ENCODE measurements around the gene TGIF1.

The TGIF1 gene

GRCh38 chr18:3440341-3440740 is 9.6 kb upstream of the TGIF1 start:
- DNase-seq: no peak

DNA sequence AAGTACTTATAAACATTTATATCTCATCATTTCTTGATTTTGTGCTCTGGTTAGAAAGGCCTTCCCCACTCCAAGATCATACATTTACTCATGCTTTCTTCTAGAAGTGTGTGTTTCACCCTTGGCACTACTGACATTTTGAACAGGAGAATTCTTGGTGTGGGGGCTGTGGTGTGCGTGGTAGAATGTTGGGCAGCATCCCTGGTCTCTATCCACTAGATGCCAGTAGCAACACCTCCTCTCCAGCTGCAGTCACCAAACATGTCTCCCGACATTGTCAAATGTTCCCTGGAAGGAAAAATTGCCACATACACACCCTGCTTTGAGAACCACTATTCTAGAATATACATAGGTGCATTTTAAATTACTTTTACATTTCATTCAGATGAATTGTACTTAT is 8.7 kb upstream of the TGIF1 start:
- DNase-seq: no peak

DNA sequence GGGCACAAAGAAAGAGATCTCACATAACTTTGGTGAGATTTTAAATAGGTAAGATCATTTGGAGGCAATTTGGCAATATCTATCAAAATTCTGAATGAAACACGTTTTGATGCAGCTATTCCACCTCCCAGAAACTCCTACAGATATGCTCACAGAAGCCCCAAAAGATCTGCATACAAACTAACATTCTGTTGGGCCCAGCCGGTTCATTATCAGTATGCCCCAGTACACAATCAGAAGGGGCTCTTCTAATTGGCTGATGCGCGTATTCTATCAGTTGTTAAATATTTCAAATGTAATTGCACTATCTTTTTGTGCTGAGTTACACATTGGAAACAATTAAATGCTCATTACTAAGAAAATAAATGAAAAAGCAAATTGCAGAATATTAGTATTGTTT is 7.1 kb upstream of the TGIF1 start:
- no peak for DNase-seq

GRCh38 chr18:3444296-3444695 is 5.7 kb upstream of the TGIF1 start:
- no peak for DNase-seq

DNA sequence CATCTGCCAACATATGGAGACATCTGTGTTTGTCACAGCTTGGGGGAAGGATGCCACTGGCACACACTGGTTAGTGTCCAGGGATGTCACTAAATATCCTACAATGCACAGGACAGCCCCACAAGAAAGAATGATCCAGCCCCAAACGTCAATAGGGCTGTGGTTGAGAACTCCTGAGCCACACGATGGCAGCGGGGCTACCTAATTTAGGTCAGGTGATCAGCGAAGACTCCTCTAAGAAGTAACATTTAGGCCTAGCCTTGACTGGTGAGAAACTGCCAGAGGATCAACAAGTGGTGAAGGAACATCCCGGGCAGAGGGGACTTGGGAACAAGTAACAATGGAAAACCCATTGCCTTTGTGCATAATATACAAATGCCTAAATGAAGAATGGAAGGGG is 5.0 kb upstream of the TGIF1 start:
- no peak for DNase-seq

- no peak for DNase-seq
Observed at GRCh38 chr18:3447068-3447894, 2.7 kb upstream of the TGIF1 start.

- DNase-seq: peak; percentile 88
Observed at GRCh38 chr18:3447895-3448837, 1.8 kb upstream of the TGIF1 start.

DNA sequence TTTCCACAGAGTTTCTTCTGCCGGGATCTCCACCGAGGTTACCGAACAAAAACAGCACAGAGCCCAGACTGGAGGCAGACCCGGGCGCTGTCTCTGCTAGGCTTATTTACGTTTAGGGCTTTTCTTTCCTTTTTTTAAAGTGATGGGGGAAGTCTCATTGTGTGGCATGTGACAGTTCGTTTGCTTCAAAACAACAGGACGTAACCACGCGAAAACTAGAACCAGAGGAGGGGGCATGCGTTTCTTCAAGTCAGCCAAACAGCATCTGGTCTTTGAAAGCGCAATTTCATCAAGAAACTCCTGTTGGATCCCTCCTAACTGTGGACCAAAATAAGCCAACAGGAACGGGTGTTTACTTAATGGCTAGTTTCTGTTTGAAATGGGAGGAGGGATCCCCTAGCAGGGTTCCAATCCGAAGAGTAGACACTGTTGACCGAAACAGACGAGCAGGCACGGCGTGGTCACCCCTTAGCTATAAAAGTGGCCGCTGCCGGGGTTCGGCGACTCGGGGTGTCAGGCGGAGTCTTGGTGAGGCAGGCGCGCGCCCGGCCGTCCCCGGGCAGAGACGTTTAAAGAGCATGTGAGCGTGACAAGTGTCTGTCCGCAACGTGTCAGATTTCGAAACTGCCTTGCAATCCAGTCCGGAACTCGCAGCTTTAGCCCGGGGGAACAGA is 997 bp upstream of the TGIF1 start:
- DNase-seq: no peak

DNA sequence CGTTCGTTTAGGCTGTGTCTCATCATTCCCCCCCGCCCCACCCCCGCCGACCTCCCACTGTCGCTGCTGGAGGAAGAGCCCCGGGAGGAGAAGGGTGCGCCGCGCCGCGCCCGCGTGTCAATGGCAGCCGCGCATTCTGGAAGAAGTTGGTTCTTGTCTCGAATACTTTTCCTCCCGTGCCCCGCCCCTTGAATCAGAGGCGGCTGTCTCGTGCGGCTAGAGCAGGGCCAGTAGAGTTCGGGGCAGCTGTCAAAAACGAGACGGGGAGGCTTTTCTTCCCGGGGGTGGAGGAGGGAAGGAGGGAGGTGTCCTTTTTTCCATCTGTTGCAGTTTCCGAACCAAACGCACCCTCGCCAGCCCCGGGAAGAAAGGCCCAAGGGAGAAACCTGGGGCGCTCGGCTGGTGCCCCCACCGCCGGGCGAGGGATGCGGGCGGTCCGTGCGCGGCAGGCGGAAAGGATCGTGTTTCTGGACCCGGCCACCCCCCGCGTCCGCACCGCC is 410 bp upstream of the TGIF1 start:
- DNase-seq: no peak

DNA sequence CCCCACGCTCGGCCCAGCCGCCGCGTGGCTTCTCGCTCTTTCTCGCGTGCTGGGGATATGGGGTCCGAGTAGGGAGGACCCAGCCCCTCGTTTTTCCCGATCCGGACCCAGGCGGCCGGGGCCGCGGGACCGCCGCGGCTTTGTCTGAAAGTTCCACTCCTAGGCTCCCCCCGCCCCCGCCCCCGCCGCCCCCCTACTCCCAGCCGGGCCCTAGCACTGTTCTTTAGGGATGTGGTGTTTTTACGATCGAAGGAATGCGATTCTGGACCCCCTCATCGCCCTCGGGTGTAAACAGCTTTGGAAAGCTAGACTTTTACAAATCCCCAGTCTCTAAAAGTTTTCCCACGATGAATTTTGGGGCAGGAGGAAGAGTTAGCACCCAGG is 819 bp downstream of the TGIF1 start:
- no peak for DNase-seq

DNA sequence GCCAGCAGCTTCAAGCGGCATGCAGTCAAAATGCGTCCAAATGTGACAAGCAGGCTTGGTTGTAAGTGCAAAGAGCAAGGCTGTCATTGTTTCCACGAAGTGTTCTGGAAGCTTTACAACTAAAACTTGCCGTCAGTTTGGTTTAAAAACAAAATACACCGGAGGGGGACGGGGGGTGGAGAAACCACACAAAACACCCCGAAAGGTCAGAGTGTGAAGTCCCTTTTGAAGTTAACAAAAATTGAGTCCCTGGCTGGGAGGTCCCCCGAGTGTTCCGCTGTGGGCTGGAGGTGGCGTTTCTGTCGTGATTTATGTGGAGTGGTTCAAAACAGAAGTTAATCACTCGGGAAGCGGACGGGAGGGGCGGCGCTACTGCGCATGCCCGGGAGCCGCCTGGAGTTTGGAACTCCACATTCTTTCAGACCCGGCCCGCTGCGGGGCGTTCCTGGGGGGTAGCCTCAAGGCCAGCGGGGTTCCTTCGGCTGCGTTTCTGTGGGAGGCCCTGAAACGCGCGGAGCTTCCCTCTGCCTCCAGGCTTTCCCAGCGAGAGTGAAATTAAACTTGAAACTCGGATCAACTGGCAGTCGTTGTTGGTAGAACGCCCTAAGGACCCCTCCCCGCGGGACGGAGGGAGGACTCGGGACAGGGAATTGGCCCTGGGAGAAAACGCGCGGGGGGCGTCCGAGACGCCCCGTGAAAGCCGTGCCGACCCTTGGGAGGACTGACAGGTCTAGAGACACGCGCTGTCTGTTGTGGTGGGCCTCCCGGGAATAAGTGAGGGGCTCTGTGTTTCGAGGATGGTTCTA is 1.4 kb downstream of the TGIF1 start:
- DNase-seq: peak; percentile 39

GRCh38 chr18:3451989-3452749 is 2.2 kb downstream of the TGIF1 start:
- DNase-seq: no peak

DNA sequence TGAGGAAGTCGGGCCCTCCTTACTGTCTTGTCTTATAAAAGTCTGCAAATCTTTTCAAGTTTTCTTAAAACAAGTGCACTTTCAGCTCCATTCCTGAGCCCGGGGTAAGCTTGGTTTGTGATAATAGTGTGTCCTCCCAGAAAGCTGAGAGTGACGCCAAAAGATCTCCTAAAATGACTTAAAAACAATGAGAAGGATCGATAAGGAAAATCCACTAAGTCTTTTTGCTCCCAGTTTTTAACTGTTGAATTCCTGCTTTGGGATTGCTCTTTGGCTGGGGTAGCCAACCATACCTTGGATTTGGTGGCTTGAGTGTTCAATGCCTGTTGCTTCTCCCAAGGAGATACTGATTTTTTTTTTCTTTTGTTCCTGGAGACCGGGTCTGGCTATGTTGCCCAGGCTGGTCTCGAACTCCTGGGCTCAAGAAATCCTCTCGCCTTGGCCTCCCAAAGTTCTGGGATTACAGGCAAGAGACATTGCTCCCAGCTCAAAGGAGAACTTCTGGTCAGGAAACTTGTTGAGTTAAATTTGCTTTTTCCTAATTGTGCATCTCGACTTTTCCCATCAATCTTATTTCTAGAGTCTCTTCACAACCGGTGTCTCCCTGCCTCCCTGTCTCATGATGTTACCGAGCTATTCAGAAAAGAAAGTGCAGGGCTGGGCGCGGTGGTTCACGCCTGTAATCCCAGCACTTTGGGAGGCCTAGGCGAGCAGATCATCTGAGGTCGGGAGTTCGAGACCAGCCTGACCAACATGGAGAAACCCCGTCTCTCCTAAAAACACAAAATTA is 3.0 kb downstream of the TGIF1 start:
- DNase-seq: no peak

GRCh38 chr18:3453540-3454364 is 3.8 kb downstream of the TGIF1 start:
- no peak for DNase-seq

- no peak for DNase-seq
Observed at GRCh38 chr18:3454365-3455089, 4.6 kb downstream of the TGIF1 start.

DNA sequence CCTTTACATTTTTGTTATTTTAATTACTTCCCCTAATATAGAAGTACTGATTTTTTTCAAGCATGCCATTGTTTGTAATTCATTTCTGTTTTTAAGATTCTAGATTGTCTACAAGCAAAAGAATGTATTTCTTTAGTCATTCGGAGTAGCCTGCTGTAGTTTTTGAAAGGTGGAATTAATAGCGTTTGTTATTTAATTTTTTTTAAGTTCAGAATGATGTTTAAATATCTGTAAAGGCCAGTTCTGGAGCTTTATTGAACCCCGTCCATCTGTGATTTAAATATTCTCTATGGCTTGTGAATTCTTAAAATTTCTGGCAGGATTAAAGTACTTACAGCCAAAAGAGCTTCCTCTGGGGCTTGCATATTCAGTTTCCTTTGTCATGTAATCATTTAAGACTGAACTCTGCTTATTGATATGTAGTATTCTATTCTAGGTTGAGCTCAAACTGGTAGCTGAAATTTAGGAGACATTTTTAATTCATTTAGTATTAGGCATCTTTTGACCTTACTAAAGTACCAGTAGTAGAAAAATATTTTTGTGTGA is 5.2 kb downstream of the TGIF1 start:
- DNase-seq: no peak

- no peak for DNase-seq
Observed at GRCh38 chr18:3455907-3456685, 6.1 kb downstream of the TGIF1 start.

- no peak for DNase-seq
Observed at GRCh38 chr18:3456686-3457069, 6.7 kb downstream of the TGIF1 start.
